ENCODE data around the gene PRUNE1.

Gene PRUNE1

GRCh38 chr1:150976879-150977694 lies 31.2 kb upstream of the PRUNE1 start:
- peak; percentile 31 to 89 (median 58) for DNase-seq

GRCh38 chr1:150979092-150980056 lies 28.9 kb upstream of the PRUNE1 start:
- DNase-seq = peak; percentile 60 to 84 (median 80)

- DNase-seq = no peak
Observed at GRCh38 chr1:150981177-150981804, 27.0 kb upstream of the PRUNE1 start.

GRCh38 chr1:150981805-150982712 lies 26.2 kb upstream of the PRUNE1 start, which contains the start of gene ANXA9:
Gene ANXA9, plus strand, starts transcription at chr1:150982292. Its CDS starts 814 bp downstream, at chr1:150983106.
- DNase-seq = no peak

GRCh38 chr1:150985179-150985825 lies 22.9 kb upstream of the PRUNE1 start:
- no peak for DNase-seq

GRCh38 chr1:150987924-150988323 lies 20.3 kb upstream of the PRUNE1 start:
- DNase-seq = no peak

- DNase-seq = no peak
Observed at GRCh38 chr1:150992626-150993025, 15.6 kb upstream of the PRUNE1 start.

- no peak for DNase-seq
Observed at GRCh38 chr1:150994248-150994647, 14.0 kb upstream of the PRUNE1 start.

GRCh38 chr1:150995460-150995859 lies 12.8 kb upstream of the PRUNE1 start:
- no peak for DNase-seq

GRCh38 chr1:150995896-150996295 lies 12.4 kb upstream of the PRUNE1 start:
- DNase-seq = peak in 3 of 5 experiments; percentile 13 to 26 (median 21)

GRCh38 chr1:150997126-150997872 lies 10.9 kb upstream of the PRUNE1 start:
- no peak for DNase-seq

- no peak for DNase-seq
Observed at GRCh38 chr1:150997949-150998348, 10.3 kb upstream of the PRUNE1 start.

- DNase-seq = no peak
Observed at GRCh38 chr1:150999051-150999674, 9.1 kb upstream of the PRUNE1 start.

- DNase-seq = no peak
Observed at GRCh38 chr1:150999926-151000325, 8.3 kb upstream of the PRUNE1 start.

- DNase-seq = no peak
Observed at GRCh38 chr1:151000408-151000807, 7.8 kb upstream of the PRUNE1 start.

- no peak for DNase-seq
Observed at GRCh38 chr1:151001602-151002001, 6.6 kb upstream of the PRUNE1 start.

GRCh38 chr1:151002051-151002450 lies 6.2 kb upstream of the PRUNE1 start:
- DNase-seq = no peak

GRCh38 chr1:151002611-151003010 lies 5.6 kb upstream of the PRUNE1 start:
- DNase-seq = no peak

- no peak for DNase-seq
Observed at GRCh38 chr1:151003180-151003579, 5.1 kb upstream of the PRUNE1 start.

- DNase-seq = peak in 1 of 5 experiments; percentile 19
Observed at GRCh38 chr1:151005729-151006319, 2.4 kb upstream of the PRUNE1 start.
